NT2/D1 (cell line): ENCODE results near the gene EDIL3.

Source experiments
- SUZ12 ChIP-seq: IDR thresholded peaks from 2 replicates; pipeline ENCODE4 v1.6.1; 2011; ENCODE audit not compliant: insufficient read length, insufficient read depth; ENCODE audit errors: extremely low read depth
- YY1 ChIP-seq: IDR thresholded peaks from 2 replicates; pipeline ENCODE4 v1.6.1; 2011; ENCODE audit not compliant: insufficient read length, insufficient read depth
- ZNF274 ChIP-seq: IDR thresholded peaks from 2 replicates; pipeline ENCODE4 v1.6.1; 2011; ENCODE audit warnings: mild to moderate bottlenecking, low read depth, low read length

GRCh38 chr5:84378961-84379360, 5.7 kb downstream of the EDIL3 start:
- TF ChIP-seq SUZ12 (no peak), YY1 (no peak), ZNF274 (no peak)
